ENCODE results near the gene SGPP1.
"Not testable (repeated sequence)": the region's sequence is repeated elsewhere in the genome, so short reads cannot be mapped to it uniquely, and the experiment has no call there.

SGPP1 gene

GRCh38 chr14:63727736-63728728 lies at the start of gene SGPP1:
Gene SGPP1, minus strand, starts transcription at chr14:63728065. Its CDS starts 121 bp downstream, at chr14:63727944.
- DNase-seq, result peak; percentile 68

- DNase-seq, result no peak
These were observed 49.2 kb upstream of the SGPP1 start for GRCh38 chr14:63777024-63777423.

GRCh38 chr14:63773504-63773903 lies 45.6 kb upstream of the SGPP1 start:
- DNase-seq, result no peak

- DNase-seq, result no peak
These were observed 42.4 kb upstream of the SGPP1 start for GRCh38 chr14:63770187-63770807.

- DNase-seq, result no peak
These were observed 38.7 kb upstream of the SGPP1 start for GRCh38 chr14:63766611-63767010.

GRCh38 chr14:63764620-63765139 lies 36.8 kb upstream of the SGPP1 start:
- no peak for DNase-seq

GRCh38 chr14:63764103-63764502 lies 36.2 kb upstream of the SGPP1 start:
- DNase-seq, result no peak

- DNase-seq, result no peak
These were observed 33.7 kb upstream of the SGPP1 start for GRCh38 chr14:63761351-63762117.

GRCh38 chr14:63760014-63760413 lies 32.1 kb upstream of the SGPP1 start:
- DNase-seq, result no peak

GRCh38 chr14:63759456-63759855 lies 31.6 kb upstream of the SGPP1 start:
- DNase-seq, result no peak

- DNase-seq, result no peak
These were observed 29.3 kb upstream of the SGPP1 start for GRCh38 chr14:63757211-63757610.

- no peak for DNase-seq
These were observed 24.7 kb upstream of the SGPP1 start for GRCh38 chr14:63752449-63753169.

GRCh38 chr14:63751076-63751475 lies 23.2 kb upstream of the SGPP1 start:
- not testable (repeated sequence) for DNase-seq

- no peak for DNase-seq
These were observed 20.0 kb upstream of the SGPP1 start for GRCh38 chr14:63747846-63748245.

GRCh38 chr14:63745858-63746425 lies 18.1 kb upstream of the SGPP1 start:
- no peak for DNase-seq

- no peak for DNase-seq
These were observed 17.4 kb upstream of the SGPP1 start for GRCh38 chr14:63745272-63745671.

GRCh38 chr14:63737582-63738006 lies 9.7 kb upstream of the SGPP1 start:
- no peak for DNase-seq

GRCh38 chr14:63735720-63736119 lies 7.9 kb upstream of the SGPP1 start:
- DNase-seq, result no peak

- DNase-seq, result no peak
These were observed 2.8 kb upstream of the SGPP1 start for GRCh38 chr14:63730659-63731058.

GRCh38 chr14:63727231-63727735 lies 582 bp downstream of the SGPP1 start:
- DNase-seq, result peak; percentile 18

GRCh38 chr14:63726499-63726898 lies 1.4 kb downstream of the SGPP1 start:
- DNase-seq, result no peak

All from NCI-H1092 (cell line).